Measurements from ENCODE around the gene CCDC7. TPM values are rescaled to one million over a fixed set of nuclear protein-coding genes. Genes with fewer than 3 reads are reported as not detected.
"Not testable (repeated sequence)": the region's sequence is repeated elsewhere in the genome, so short reads cannot be mapped to it uniquely, and the experiment has no call there.

The CCDC7 gene
- total RNA-seq, 1 experiment from 2014 or later: 1.8 TPM

DNA sequence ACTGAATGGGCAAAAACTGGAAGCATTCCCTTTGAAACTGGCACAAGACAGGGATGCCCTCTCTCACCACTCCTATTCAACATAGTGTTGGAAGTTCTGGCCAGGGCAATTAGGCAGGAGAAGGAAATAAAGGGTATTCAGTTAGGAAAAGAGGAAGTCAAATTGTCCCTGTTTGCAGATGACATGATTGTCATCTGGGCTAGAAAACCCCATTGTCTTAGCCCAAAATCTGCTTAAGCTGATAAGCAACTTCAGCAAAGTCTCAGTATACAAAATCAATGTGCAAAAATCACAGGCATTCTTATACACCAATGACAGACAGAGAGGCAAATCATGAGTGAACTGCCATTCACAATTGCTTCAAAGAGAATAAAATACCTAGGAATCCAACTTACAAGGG lies 116.8 kb downstream of the CCDC7 start:
- not testable (repeated sequence) for DNase-seq (ENCODE audit: low read depth)

- DNase-seq (ENCODE audit: low read depth): peak; percentile 14
These were observed 131.5 kb downstream of the CCDC7 start for GRCh38 chr10:32577448-32577847.

GRCh38 chr10:32582946-32583345 lies 137.0 kb downstream of the CCDC7 start:
- no peak for DNase-seq (ENCODE audit: low read depth)

DNA sequence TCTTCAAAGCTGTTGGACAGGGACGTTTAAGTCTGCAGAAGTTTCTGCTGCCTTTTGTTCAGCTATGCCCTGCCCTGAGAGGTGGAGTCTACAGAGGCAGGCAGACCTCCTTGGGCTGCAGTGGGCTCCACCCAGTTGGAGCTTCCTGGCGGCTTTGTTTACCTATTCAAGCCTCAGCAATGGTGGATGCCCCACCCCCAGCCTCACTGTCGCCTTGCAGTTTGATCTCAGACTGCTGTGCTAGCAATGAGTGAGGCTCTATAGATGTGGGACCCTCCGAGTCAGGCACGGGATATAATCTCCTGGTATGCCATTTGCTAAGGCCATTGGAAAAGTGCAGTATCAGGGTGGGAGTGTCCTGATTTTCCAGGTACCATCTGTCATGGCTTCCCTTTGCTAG lies 152.1 kb downstream of the CCDC7 start:
- not testable (repeated sequence) for DNase-seq (ENCODE audit: low read depth)

DNA sequence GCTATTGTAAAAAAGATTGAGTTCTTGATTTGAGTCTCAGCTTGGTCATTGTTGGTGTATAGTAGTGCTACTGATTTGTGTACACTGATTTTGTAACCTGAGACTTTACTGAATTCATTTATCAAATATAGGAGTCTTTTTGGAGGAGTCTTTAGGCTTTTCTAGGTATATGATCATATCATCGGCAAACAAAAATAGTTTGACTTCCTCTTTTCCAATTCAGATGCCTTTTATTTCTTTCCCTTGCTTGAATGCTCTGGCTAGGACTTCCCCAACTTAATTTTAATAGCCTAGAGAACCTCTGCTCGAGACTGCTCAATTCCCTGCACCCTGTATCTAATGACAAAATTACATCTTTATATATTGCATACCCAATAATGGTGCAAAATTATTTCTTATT lies 154.4 kb downstream of the CCDC7 start:
- DNase-seq (ENCODE audit: low read depth): no peak

DNA sequence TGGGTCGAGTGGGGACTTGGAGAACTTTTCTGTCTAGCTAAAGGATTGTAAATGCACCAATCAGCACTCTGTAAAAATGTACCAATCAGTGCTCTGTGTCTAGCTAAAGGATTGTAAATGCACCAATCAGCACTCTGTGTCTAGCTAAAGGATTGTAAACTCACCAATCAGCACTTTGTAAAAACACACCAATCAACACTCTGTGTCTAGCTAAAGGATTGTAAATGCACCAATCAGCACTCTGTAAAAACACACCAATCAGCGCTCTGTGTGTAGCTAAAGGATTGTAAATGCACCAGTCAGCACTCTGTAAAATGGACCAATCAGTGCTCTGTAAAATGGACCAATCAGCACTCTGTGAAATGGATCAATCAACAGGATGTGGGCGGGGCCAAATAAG lies 155.6 kb downstream of the CCDC7 start:
- not testable (repeated sequence) for DNase-seq (ENCODE audit: low read depth)

- no peak for DNase-seq (ENCODE audit: low read depth)
These were observed 159.8 kb downstream of the CCDC7 start for GRCh38 chr10:32605787-32606186.

DNA sequence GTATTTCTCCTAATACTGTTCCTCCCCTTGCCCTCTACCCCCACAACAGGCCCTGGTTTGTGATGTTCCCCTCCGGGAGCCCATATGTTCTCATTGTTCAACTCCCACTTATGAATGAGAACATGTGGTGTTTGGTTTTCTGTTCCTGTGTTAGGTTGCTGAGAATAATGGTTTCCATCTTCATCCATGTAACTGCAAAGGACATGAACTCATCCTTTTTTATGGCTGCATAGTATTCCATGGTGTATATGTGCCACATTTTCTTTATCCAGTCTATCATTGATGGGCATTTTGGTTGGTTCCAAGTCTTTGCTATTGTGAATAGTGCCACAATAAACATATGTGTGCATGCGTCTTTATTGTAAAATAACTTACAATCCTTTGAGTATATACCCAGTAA lies 164.6 kb downstream of the CCDC7 start:
- not testable (repeated sequence) for DNase-seq (ENCODE audit: low read depth)

DNA sequence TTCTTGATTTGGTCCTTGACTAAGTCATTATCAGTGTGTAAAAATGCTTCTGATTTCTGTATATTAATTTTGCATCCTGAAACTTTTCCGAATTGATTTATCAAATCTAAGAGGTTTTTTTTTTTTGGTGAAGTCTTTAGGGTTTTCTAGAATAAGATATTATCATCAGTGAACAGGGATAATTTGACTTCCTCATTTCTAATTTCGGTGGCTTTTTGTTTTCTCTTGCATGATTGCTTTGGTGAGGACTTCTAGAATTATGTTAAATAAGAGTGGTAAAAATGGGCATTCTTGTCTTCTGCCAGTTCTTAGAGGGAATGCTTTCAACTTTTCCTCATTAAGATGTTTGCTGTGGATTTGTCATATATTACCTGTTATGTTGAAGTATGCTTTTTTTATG lies 170.5 kb downstream of the CCDC7 start:
- DNase-seq (ENCODE audit: low read depth): no peak

DNA sequence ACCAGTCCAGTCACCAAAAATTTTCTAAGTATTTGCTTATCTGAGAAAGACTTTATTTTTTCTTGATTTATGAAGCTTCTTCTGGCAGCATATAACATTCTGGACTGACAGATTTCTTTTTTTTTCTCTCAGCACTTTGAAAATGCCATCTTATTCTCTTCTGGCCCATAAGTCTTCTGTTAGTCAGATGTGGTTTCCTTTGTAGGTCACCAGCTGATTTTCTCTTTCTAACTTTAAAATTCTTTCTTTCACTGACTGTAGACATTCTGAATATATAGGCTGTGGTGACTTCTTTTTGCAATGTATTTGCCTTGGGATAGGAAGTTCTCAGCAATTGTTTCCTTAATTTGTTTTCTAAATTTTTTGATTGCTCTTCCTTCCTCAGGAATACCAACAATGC lies 172.5 kb downstream of the CCDC7 start:
- no peak for DNase-seq (ENCODE audit: low read depth)

DNA sequence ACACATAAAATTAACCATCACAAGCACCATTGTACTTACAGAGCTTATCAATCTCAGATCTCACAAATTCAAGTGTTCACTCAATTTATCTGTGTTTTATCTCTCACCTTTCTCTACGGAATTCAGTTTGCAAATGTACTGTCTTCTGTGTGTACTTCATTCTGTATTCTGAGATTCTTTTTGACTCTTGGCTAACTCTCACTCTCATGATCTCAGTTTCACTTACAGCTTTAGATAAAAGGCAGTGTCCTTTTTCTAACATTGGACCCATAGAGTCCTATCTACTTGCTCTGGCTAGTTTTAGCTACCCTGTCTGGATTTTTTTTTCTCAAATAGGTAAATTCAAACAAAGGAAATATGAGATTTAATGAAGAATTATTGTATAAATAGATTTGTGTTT lies 176.0 kb downstream of the CCDC7 start:
- no peak for DNase-seq (ENCODE audit: low read depth)

DNA sequence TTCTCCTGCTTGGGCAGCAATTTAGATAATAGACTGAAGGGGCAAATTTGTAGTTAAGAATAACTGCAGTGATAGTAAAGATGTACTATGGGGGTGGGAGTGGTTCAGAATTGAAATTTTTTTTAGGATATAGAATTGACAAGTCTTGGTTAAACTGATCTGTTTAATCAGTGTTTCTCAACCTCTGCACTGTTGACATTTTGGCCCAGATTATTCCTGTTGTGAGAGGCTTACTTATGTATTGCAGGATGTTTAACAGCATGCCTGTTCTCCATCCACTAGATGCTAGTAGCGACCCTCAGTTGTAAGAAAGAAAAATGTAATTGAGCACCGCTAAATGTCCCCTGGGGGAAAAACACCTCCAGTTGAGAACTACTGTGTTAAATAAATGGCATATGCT lies 176.5 kb downstream of the CCDC7 start:
- no peak for DNase-seq (ENCODE audit: low read depth)

DNA sequence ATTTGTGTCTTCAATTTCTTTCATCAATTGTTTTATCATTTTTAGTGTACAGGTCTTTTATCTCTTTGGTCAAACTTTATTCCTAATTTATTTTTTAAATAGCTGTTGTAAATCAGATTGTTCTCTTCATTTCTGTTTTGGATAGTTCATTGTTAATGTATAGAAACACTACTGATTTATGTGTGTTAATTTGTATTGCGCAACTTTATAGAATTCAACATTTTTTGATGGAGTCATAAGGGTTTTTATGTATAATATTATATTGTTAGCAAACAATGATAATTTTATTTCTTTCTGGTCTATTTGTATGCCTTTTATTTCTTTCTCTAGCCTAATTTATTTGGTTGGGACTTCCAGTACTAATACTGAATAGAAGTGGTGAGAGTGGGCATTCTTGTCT lies 181.2 kb downstream of the CCDC7 start:
- no peak for DNase-seq (ENCODE audit: low read depth)

- DNase-seq (ENCODE audit: low read depth): no peak
These were observed 184.0 kb downstream of the CCDC7 start for GRCh38 chr10:32629910-32630309.

- DNase-seq (ENCODE audit: low read depth): no peak
These were observed 200.6 kb downstream of the CCDC7 start for GRCh38 chr10:32646535-32646934.

GRCh38 chr10:32650246-32650655 lies 204.3 kb downstream of the CCDC7 start:
- DNase-seq (ENCODE audit: low read depth): peak; percentile 54

- DNase-seq (ENCODE audit: low read depth): not testable (repeated sequence)
These were observed 211.5 kb downstream of the CCDC7 start for GRCh38 chr10:32657430-32657829.

DNA sequence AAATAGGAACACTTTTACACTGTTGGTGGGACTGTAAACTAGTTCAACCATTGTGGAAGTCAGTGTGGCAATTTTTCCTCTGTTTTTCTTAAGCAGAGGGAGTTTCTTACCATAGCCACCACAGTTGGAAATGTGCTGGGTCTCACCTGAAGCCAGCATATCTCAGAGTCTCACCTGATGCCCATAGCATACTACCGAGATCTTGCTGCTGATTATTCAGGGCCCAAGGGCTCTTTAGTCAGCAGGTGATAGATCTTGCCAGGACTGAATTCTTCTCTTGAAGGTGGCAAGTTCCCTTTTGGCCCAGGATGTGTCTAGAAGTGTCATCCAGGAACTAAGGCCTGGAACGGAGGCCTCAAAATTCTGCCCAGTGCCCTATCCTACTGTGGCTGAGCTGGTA lies 215.4 kb downstream of the CCDC7 start:
- DNase-seq (ENCODE audit: low read depth): no peak

DNA sequence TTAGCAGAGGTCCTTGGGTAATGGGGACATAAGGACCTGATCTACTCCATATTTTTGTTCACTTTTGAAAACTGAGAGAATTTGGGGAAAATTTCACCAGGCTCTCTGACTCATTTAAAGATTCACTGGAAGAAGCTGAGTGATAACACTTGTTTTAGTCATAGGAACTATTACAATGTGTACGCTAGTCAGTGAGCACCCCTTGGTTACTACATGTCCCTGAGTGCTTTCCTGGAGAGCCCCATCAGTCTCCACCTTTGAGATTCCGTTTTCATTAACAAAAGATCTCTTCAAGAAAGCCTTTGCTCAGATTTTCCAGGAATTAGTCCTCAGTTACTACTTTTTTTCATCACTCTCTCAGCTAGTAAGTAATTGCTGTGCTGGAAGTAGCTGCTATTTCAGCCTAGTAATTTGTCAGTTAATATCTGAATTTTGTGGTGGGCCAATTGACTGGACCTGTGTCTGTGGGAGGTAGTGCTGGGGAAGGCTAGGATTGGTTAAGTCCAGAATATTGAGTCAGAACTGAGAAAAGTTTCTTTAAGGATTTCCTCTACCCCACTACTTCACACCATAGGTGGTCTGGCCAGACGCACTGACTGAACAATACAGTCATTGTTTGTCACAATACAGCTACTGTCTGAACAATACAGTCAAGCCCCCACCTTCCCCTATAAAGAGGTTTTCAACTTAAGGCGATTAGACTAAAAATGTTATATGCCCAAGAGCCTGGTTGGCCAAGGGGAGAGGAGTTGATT lies 235.0 kb downstream of the CCDC7 start:
- no peak for DNase-seq (ENCODE audit: low read depth)

- no peak for DNase-seq (ENCODE audit: low read depth)
These were observed 238.4 kb downstream of the CCDC7 start for GRCh38 chr10:32684291-32684690.

DNA sequence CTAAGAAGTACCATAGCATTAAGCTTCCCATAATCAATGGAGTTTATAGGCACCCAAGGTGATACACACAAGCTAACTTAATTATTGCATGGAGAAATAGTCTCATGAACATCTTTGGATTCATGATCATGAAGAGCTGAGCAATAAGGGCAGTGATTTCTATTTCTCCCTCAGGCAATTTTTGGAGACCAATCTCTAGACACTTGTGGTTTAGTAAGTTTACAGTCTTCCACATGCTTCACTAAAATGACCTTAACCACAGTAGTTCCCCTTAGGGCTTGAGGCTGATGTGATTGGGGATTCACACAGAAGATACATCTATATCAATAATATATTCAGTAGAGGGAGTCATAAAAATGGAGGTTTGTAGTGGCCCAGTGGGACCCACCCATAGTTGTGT lies 241.2 kb downstream of the CCDC7 start:
- peak; percentile 80 for DNase-seq (ENCODE audit: low read depth)

- peak; percentile 53 for DNase-seq (ENCODE audit: low read depth)
These were observed 241.6 kb downstream of the CCDC7 start for GRCh38 chr10:32687546-32687945.

DNA sequence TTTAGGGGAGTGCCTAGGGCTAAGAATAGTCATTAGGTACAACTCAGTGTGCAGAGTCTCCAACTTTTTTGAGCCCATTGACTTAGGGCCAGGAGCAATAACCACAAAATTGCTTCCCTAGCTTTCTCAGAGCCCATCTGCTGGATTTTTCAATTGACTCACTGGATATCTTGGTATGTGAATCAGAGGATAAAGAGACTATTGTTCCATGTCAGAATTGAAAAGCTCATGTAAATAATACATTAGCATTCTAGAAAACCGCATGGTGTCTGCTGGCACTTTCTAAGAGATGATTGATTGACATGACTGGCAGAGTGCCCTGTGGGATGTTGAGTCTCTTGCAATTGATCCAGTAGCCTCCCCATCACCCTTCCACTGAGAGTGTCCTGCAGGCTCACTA lies 246.2 kb downstream of the CCDC7 start:
- peak; percentile 93 for DNase-seq (ENCODE audit: low read depth)

- no peak for DNase-seq (ENCODE audit: low read depth)
These were observed 247.6 kb downstream of the CCDC7 start for GRCh38 chr10:32693441-32693979.
